Measurements from ENCODE around the gene PLK5.

DNA sequence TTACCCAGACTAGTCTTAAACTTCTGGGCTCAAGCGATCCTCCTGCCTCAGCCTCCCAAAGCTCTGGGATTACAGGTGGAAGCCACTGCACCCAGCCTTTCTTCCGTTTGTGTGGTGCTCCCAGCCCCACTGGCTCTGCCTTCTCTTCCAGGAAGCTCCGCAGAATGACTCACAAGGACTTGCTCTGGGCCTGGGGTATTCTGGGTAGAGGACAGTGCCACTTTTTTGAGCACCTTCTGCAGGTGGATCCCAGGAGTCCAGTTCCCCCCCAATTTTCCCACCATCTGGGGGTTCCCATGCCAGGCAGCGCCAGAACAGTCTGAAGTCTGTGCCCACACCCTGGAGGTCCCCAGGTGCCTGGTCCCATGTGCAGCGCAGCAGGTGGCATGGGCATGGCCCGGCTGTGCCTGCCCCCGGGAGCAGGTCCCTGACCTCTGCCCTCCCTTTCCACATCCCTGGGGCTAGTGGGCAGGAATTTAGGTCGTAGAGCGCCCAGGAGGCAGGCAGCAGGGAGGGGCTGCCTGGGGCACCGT is 31.3 kb upstream of the PLK5 start:
- TF ChIP-seq, protein P1, sequence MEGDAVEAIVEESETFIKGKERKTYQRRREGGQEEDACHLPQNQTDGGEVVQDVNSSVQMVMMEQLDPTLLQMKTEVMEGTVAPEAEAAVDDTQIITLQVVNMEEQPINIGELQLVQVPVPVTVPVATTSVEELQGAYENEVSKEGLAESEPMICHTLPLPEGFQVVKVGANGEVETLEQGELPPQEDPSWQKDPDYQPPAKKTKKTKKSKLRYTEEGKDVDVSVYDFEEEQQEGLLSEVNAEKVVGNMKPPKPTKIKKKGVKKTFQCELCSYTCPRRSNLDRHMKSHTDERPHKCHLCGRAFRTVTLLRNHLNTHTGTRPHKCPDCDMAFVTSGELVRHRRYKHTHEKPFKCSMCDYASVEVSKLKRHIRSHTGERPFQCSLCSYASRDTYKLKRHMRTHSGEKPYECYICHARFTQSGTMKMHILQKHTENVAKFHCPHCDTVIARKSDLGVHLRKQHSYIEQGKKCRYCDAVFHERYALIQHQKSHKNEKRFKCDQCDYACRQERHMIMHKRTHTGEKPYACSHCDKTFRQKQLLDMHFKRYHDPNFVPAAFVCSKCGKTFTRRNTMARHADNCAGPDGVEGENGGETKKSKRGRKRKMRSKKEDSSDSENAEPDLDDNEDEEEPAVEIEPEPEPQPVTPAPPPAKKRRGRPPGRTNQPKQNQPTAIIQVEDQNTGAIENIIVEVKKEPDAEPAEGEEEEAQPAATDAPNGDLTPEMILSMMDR (IDR thresholded peaks at IDR 0.05): no peak
- TF ChIP-seq FOXM1 (IDR thresholded peaks at IDR 0.05; ENCODE audit: low read depth): no peak
- no peak for TF ChIP-seq TAF1 (IDR thresholded peaks at IDR 0.05; ENCODE audit: borderline replicate concordance, low read depth, low read length)
- no peak for TF ChIP-seq CHD2 (IDR thresholded peaks at IDR 0.05; ENCODE audit: low read length, partially characterized antibody)

Data from SK-N-SH (cell line).